NCI-H1436 (cell line): ENCODE results near the gene FASN.
A peak's percentile ranks its signal among the peaks of the same experiment; 100 is the strongest.

ENCODE experiments used
- DNase-seq: peaks from one replicate; lab custom pipeline; 2025; lab: John Stamatoyannopoulos, UW

Gene FASN

GRCh38 chr17:82117139-82118090 is 19.4 kb upstream of the FASN start:
- DNase-seq, result no peak

- DNase-seq, result no peak
These were observed 18.2 kb upstream of the FASN start for GRCh38 chr17:82116246-82116645.

GRCh38 chr17:82114872-82115271 is 16.8 kb upstream of the FASN start:
- no peak for DNase-seq

- DNase-seq, result no peak
These were observed 16.4 kb upstream of the FASN start for GRCh38 chr17:82114447-82114846.

GRCh38 chr17:82113941-82114340 is 15.9 kb upstream of the FASN start:
- no peak for DNase-seq

GRCh38 chr17:82113422-82113821 is 15.4 kb upstream of the FASN start:
- DNase-seq, result no peak

- no peak for DNase-seq
These were observed 14.9 kb upstream of the FASN start for GRCh38 chr17:82112914-82113311.

GRCh38 chr17:82112181-82112913 is 14.3 kb upstream of the FASN start:
- DNase-seq, result no peak

- DNase-seq, result no peak
These were observed 12.3 kb upstream of the FASN start for GRCh38 chr17:82110298-82110697.

GRCh38 chr17:82108961-82109475 is 11.0 kb upstream of the FASN start:
- no peak for DNase-seq

- DNase-seq, result no peak
These were observed 10.5 kb upstream of the FASN start for GRCh38 chr17:82108496-82108945.

GRCh38 chr17:82108038-82108437 is 10.0 kb upstream of the FASN start:
- no peak for DNase-seq

GRCh38 chr17:82107341-82107860 is 9.4 kb upstream of the FASN start:
- no peak for DNase-seq

GRCh38 chr17:82106688-82107305 is 8.8 kb upstream of the FASN start:
- DNase-seq, result no peak

- peak; percentile 75 for DNase-seq
These were observed 8.0 kb upstream of the FASN start for GRCh38 chr17:82105882-82106687.

- DNase-seq, result no peak
These were observed 7.4 kb upstream of the FASN start for GRCh38 chr17:82105417-82105881.

GRCh38 chr17:82104797-82105416 is 6.9 kb upstream of the FASN start:
- DNase-seq, result no peak

GRCh38 chr17:82103553-82104451 is 5.8 kb upstream of the FASN start:
- no peak for DNase-seq
